Right renal cortex interstitium (tissue), 3 donors: Measurements from ENCODE around the gene COX6B2. TPM values are rescaled to one million over a fixed set of nuclear protein-coding genes. Genes with fewer than 3 reads are reported as not detected.

Experiments
- polyA plus RNA-seq, 3 donors: library from polyadenylated mRNA; unstranded; fragments of 120-200 nt; gene quantifications; one replicate each; pipeline ENCODE4 v1.2.1, GENCODE V29; 2013; ENCODE audit not compliant: insufficient read length in 3 of 3

COX6B2 gene
- polyA plus RNA-seq, 3 donors = 0.31 to 0.97 (median 0.54) TPM

Other genes with a start within 250 kb of the COX6B2 start
- 10 to 100 TPM; 60.0 to 64.3 (median 64.1) TPM for gene PPP1R12C, start 237.1 kb downstream of the COX6B2 start, polyA plus RNA-seq
- gene TNNT1, start 205.5 kb downstream of the COX6B2 start, polyA plus RNA-seq = 1 to 10 TPM; 2.1 to 7.7 (median 3.9) TPM
- 1 to 10 TPM; 2.9 to 4.9 (median 4.8) TPM for gene TNNI3, start 197.0 kb downstream of the COX6B2 start, polyA plus RNA-seq
- gene DNAAF3, start 188.1 kb downstream of the COX6B2 start, polyA plus RNA-seq = 1 to 10 TPM; 5.4 to 7.9 (median 6.9) TPM
- gene SYT5, start 174.4 kb downstream of the COX6B2 start, polyA plus RNA-seq = under 1 TPM; 0.18 to 0.60 (median 0.41) TPM
- gene PTPRH, start 145.2 kb downstream of the COX6B2 start, polyA plus RNA-seq = under 1 TPM; 0.04 to 0.07 (median 0.07) TPM
- gene TMEM86B, start 126.0 kb downstream of the COX6B2 start, polyA plus RNA-seq = 1 to 10 TPM; 1.7 to 2.4 (median 2.2) TPM
- 10 to 100 TPM; 37.4 to 49.3 (median 39.1) TPM for gene PPP6R1, start 95.7 kb downstream of the COX6B2 start, polyA plus RNA-seq
- 10 to 100 TPM; 23.1 to 29.3 (median 25.7) TPM for gene HSPBP1, start 74.6 kb downstream of the COX6B2 start, polyA plus RNA-seq
- 10 to 100 TPM; 11.5 to 13.1 (median 11.8) TPM for gene BRSK1, start 70.7 kb downstream of the COX6B2 start, polyA plus RNA-seq
- 1 to 10 TPM in 2 of 3 donors, under 1 TPM in 1; 0.83 to 1.6 (median 1.1) TPM for gene TMEM150B, start 29.4 kb downstream of the COX6B2 start, polyA plus RNA-seq
- 10 to 100 TPM; 12.1 to 13.9 (median 13.4) TPM for gene KMT5C, start 14.8 kb downstream of the COX6B2 start, polyA plus RNA-seq
- gene GARIN5B, start 8.5 kb upstream of the COX6B2 start, polyA plus RNA-seq = under 1 TPM in 1 of 3 donors, not detected in 2; 0.06 TPM
- gene IL11, start 15.7 kb upstream of the COX6B2 start, polyA plus RNA-seq = 1 to 10 TPM in 1 of 3 donors, under 1 TPM in 2; 0.69 to 1.0 (median 0.90) TPM
- gene TMEM190, start 22.1 kb upstream of the COX6B2 start, polyA plus RNA-seq = under 1 TPM in 2 of 3 donors, not detected in 1; 0.23 to 0.36 TPM
- gene TMEM238, start 29.6 kb upstream of the COX6B2 start, polyA plus RNA-seq = under 1 TPM; 0.15 to 0.42 (median 0.32) TPM
- gene RPL28, start 31.2 kb upstream of the COX6B2 start, polyA plus RNA-seq = 100 to 1,000 TPM; 731 to 916 (median 764) TPM
- gene UBE2S, start 53.1 kb upstream of the COX6B2 start, polyA plus RNA-seq = 10 to 100 TPM; 38.8 to 53.3 (median 46.7) TPM
- gene SHISA7, start 88.6 kb upstream of the COX6B2 start, polyA plus RNA-seq = under 1 TPM; 0.11 to 0.19 (median 0.13) TPM
- 10 to 100 TPM; 28.7 to 38.3 (median 31.9) TPM for gene ISOC2, start 106.9 kb upstream of the COX6B2 start, polyA plus RNA-seq
- gene C19orf85, start 110.0 kb upstream of the COX6B2 start, polyA plus RNA-seq = not detected
- gene ZNF628, start 121.9 kb upstream of the COX6B2 start, polyA plus RNA-seq = 1 to 10 TPM; 2.0 to 3.0 (median 3.0) TPM
- gene NAT14, start 130.5 kb upstream of the COX6B2 start, polyA plus RNA-seq = 10 to 100 TPM; 44.7 to 51.7 (median 45.9) TPM
- 1 to 10 TPM; 1.1 to 1.6 (median 1.2) TPM for gene SSC5D, start 133.7 kb upstream of the COX6B2 start, polyA plus RNA-seq
- under 1 TPM; 0.37 to 0.51 (median 0.50) TPM for gene SBK2, start 182.4 kb upstream of the COX6B2 start, polyA plus RNA-seq
- gene SBK3, start 190.8 kb upstream of the COX6B2 start, polyA plus RNA-seq = under 1 TPM in 2 of 3 donors, not detected in 1; 0.15 to 0.21 TPM
- gene ZNF579, start 226.1 kb upstream of the COX6B2 start, polyA plus RNA-seq = 10 to 100 TPM; 11.8 to 13.2 (median 13.1) TPM
- 10 to 100 TPM; 16.6 to 18.9 (median 17.7) TPM for gene FIZ1, start 244.8 kb upstream of the COX6B2 start, polyA plus RNA-seq
- 1 to 10 TPM; 6.0 to 8.1 (median 6.6) TPM for gene ZNF524, start 245.6 kb upstream of the COX6B2 start, polyA plus RNA-seq